PC-9 (cell line): ENCODE results near the gene HRH4. TPM values are rescaled to one million over a fixed set of nuclear protein-coding genes. Genes with fewer than 3 reads are reported as not detected.

Experiments used
- BruUV-seq: library from RNA; stranded (reverse); fragments of 400-500 nt; replicated peaks from 2 replicates; lab custom pipeline; 2021; lab: Mats Ljungman, UMichigan
- CTCF ChIA-PET: fragments of 300-600 bp; sonication (Branson Sonifier 250); formaldehyde crosslinking; loops from one replicate; lab custom pipeline; 2022; ENCODE audit warnings: antibody characterized with exemption; lab: Charles Lee
- POLR2A ChIA-PET: fragments of 300-600 bp; sonication (Branson Sonifier 250); formaldehyde crosslinking; loops from one replicate; lab custom pipeline; 2022; ENCODE audit warnings: antibody characterized with exemption; ENCODE audit not compliant: unreplicated experiment; lab: Charles Lee
- DNase-seq, 2 experiments: peaks; one replicate each; pipeline versions ENCODE4 v3.0.0 to v3.0.0-alpha.2; 2015 to 2022; ENCODE audit warnings: mixed read lengths in 1 of 2
- H2AFZ ChIP-seq: fragments of 200-600 bp; sonication (generic); 2 replicates; pipeline ENCODE4 v1.8.1; 2017; ENCODE audit warnings: antibody characterized with exemption
- H3F3A ChIP-seq: fragments of 200-600 bp; sonication (generic); 2 replicates; pipeline ENCODE4 v1.8.1; 2017; ENCODE audit warnings: antibody characterized with exemption, mild to moderate bottlenecking, low read depth; ENCODE audit not compliant: insufficient read depth
- H3K27ac ChIP-seq: fragments of 200-600 bp; sonication (generic); 2 replicates; pipeline ENCODE4 v1.6.1; 2016; ENCODE audit warnings: mixed run types
- H3K27me3 ChIP-seq: fragments of 200-600 bp; sonication (generic); 2 replicates; pipeline ENCODE4 v1.6.1; 2016; ENCODE audit warnings: low read depth, mixed run types; ENCODE audit not compliant: insufficient read depth
- H3K36me3 ChIP-seq: fragments of 200-600 bp; sonication (generic); 2 replicates; pipeline ENCODE4 v1.6.1; 2016; ENCODE audit warnings: low read depth, mixed run types
- H3K4me1 ChIP-seq: fragments of 200-600 bp; sonication (generic); replicated peaks from 2 replicates; pipeline ENCODE4 v1.6.1; 2016; ENCODE audit warnings: mixed run types; ENCODE audit not compliant: insufficient read depth
- H3K4me2 ChIP-seq: fragments of 200-600 bp; sonication (generic); 2 replicates; pipeline ENCODE4 v1.6.1; 2017; ENCODE audit warnings: mixed run types
- H3K4me3 ChIP-seq: fragments of 200-600 bp; sonication (generic); 2 replicates; pipeline ENCODE4 v1.6.1; 2016; ENCODE audit warnings: mixed run types
- H3K79me2 ChIP-seq: fragments of 200-600 bp; sonication (generic); 2 replicates; pipeline ENCODE4 v1.6.1; 2017; ENCODE audit warnings: low read depth, mixed run types
- H3K9me2 ChIP-seq: fragments of 200-600 bp; sonication (generic); 2 replicates; pipeline ENCODE4 v1.8.1; 2017; ENCODE audit warnings: mild to moderate bottlenecking; ENCODE audit not compliant: insufficient read depth
- H3K9me3 ChIP-seq: fragments of 200-600 bp; sonication (generic); 2 replicates; pipeline ENCODE4 v1.8.1; 2016; ENCODE audit warnings: low read depth; ENCODE audit not compliant: insufficient read depth
- H4K20me1 ChIP-seq: fragments of 200-600 bp; sonication (generic); 2 replicates; pipeline ENCODE4 v1.8.1; 2017; ENCODE audit not compliant: insufficient read depth
- EZH2 ChIP-seq: fragments of 200-600 bp; sonication (generic); IDR thresholded peaks from 2 replicates; pipeline ENCODE4 v1.8.0; 2017; ENCODE audit warnings: antibody characterized with exemption, low read depth
- intact Hi-C: fragments of 100-400 bp; cut with micrococcal nuclease; formaldehyde crosslinking; loops from one replicate; pipeline ENCODE4 v1.10.0; 2022; ENCODE audit not compliant: unreplicated experiment
- total RNA-seq: library from RNA; stranded (reverse); gene quantifications from 2 replicates; pipeline ENCODE4 v1.2.3, GENCODE V29; 2021
- TF ChIP-seq, protein P1 (sequence below): fragments of 200-600 bp; sonication (generic); conservative IDR thresholded peaks from 2 replicates; pipeline ENCODE4 v1.6.1; 2017; ENCODE audit warnings: mixed run types, antibody characterized with exemption, mild to moderate bottlenecking, moderate library complexity

Gene HRH4
- total RNA-seq, 1 experiment from 2014 or later: not detected

GRCh38 chr18:24459772-24460171 is 665 bp upstream of the HRH4 start:
- no peaks in the 10 kb centered on the region for H3K9me2 ChIP-seq
- ChIA-PET CTCF (no interaction called here), POLR2A (interaction anchor here (0.6 kb wide), 2 partner anchors 158 to 834 kb away, joined by 3 read pairs; no protein-coding TSS in a partner anchor)
- no peaks in the 10 kb centered on the region for H3K27me3 ChIP-seq
- H3K9me3 ChIP-seq: no peaks in the 10 kb centered on the region
- BruUV-seq: no TSS peak
- no peak overlapping the region for H3K4me3 ChIP-seq
- no peaks in the 10 kb centered on the region for H3K36me3 ChIP-seq
- H3K4me2 ChIP-seq: no peak overlapping the region
- no peaks in the 10 kb centered on the region for H3F3A ChIP-seq
- TF ChIP-seq, protein P1, sequence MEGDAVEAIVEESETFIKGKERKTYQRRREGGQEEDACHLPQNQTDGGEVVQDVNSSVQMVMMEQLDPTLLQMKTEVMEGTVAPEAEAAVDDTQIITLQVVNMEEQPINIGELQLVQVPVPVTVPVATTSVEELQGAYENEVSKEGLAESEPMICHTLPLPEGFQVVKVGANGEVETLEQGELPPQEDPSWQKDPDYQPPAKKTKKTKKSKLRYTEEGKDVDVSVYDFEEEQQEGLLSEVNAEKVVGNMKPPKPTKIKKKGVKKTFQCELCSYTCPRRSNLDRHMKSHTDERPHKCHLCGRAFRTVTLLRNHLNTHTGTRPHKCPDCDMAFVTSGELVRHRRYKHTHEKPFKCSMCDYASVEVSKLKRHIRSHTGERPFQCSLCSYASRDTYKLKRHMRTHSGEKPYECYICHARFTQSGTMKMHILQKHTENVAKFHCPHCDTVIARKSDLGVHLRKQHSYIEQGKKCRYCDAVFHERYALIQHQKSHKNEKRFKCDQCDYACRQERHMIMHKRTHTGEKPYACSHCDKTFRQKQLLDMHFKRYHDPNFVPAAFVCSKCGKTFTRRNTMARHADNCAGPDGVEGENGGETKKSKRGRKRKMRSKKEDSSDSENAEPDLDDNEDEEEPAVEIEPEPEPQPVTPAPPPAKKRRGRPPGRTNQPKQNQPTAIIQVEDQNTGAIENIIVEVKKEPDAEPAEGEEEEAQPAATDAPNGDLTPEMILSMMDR: no peak
- TF ChIP-seq EZH2: no peak
- no peaks in the 10 kb centered on the region for H4K20me1 ChIP-seq
- H3K79me2 ChIP-seq: no peaks in the 10 kb centered on the region
- H2AFZ ChIP-seq: no peak overlapping the region
- no peaks in the 10 kb centered on the region for H3K4me1 ChIP-seq
- intact Hi-C loops: no loop called here
- no peak for DNase-seq
- no peak overlapping the region for H3K27ac ChIP-seq

GRCh38 chr18:24461996-24462395 is 1.6 kb downstream of the HRH4 start:
- DNase-seq: no peak
- no peaks in the 10 kb centered on the region for H3K4me1 ChIP-seq
- H3K4me3 ChIP-seq: no peak overlapping the region
- H3F3A ChIP-seq: no peaks in the 10 kb centered on the region
- POLR2A ChIA-PET: no interaction called here
- TF ChIP-seq EZH2: no peak
- TF ChIP-seq, protein P1: no peak
- no peak overlapping the region for H3K27ac ChIP-seq
- BruUV-seq: no TSS peak
- no peaks in the 10 kb centered on the region for H3K9me2 ChIP-seq
- no peaks in the 10 kb centered on the region for H3K79me2 ChIP-seq
- H3K36me3 ChIP-seq: no peaks in the 10 kb centered on the region
- CTCF ChIA-PET: interaction anchor here (0.6 kb wide), 1 partner anchor 9 kb away, joined by 4 read pairs; no protein-coding TSS in a partner anchor
- H3K9me3 ChIP-seq: no peaks in the 10 kb centered on the region
- H2AFZ ChIP-seq: no peak overlapping the region
- H4K20me1 ChIP-seq: no peaks in the 10 kb centered on the region
- no peaks in the 10 kb centered on the region for H3K27me3 ChIP-seq
- no peak overlapping the region for H3K4me2 ChIP-seq
- intact Hi-C loops: no loop called here

GRCh38 chr18:24462838-24463775 is 2.7 kb downstream of the HRH4 start:
- Histone ChIP-seq H3K27ac (no peak overlapping the region), H2AFZ (no peak overlapping the region), H3K4me1 (no peaks in the 10 kb centered on the region), H4K20me1 (no peaks in the 10 kb centered on the region), H3K9me3 (no peaks in the 10 kb centered on the region), H3F3A (no peaks in the 10 kb centered on the region), H3K9me2 (no peaks in the 10 kb centered on the region), H3K27me3 (no peaks in the 10 kb centered on the region), H3K79me2 (no peaks in the 10 kb centered on the region), H3K4me3 (no peak overlapping the region), H3K4me2 (no peak overlapping the region), H3K36me3 (no peaks in the 10 kb centered on the region)
- TF ChIP-seq, protein P1: no peak
- TF ChIP-seq EZH2: no peak
- BruUV-seq: no TSS peak
- POLR2A ChIA-PET: no interaction called here
- intact Hi-C loops: no loop called here
- CTCF ChIA-PET: no interaction called here
- no peak for DNase-seq
